Vagina (tissue), 2 donors: Measurements from ENCODE around the gene ZBTB2. TPM values are rescaled to one million over a fixed set of nuclear protein-coding genes. Genes with fewer than 3 reads are reported as not detected.

Experiments used
- DNase-seq, 2 donors: peaks; one replicate each; pipeline ENCODE4 v3.0.0-alpha.2; 2017; ENCODE audit errors: extremely low spot score in 2 of 2
- H3K27ac ChIP-seq: fragments of 200-600 bp; sonication (generic); one replicate; pipeline ENCODE4 v1.5.1; 2019
- H3K27me3 ChIP-seq: fragments of 200-600 bp; sonication (generic); one replicate; pipeline ENCODE4 v1.5.1; 2019
- H3K36me3 ChIP-seq, 2 donors: fragments of 200-600 bp; sonication (generic); one replicate each; pipeline ENCODE4 v1.5.1; 2017 to 2019
- H3K4me1 ChIP-seq: fragments of 200-600 bp; sonication (generic); one replicate; pipeline ENCODE4 v1.5.1; 2019
- H3K4me3 ChIP-seq, 2 donors: fragments of 200-600 bp; sonication (generic); 1 replicate in 1 of 2; 2 replicates in 1 of 2; pipeline ENCODE4 v1.5.1; 2016 to 2019
- H3K9me3 ChIP-seq: fragments of 200-600 bp; sonication (generic); one replicate; pipeline ENCODE4 v1.5.1; 2019
- POLR2A ChIP-seq, 2 donors: fragments of 450-650 bp; IDR thresholded peaks; one replicate each; pipeline ENCODE4 v1.6.1; 2017; ENCODE audit warnings: antibody characterized with exemption in 2 of 2, mild to moderate bottlenecking in 2 of 2, moderate library complexity in 2 of 2
- POLR2AphosphoS5 ChIP-seq, 2 donors: sonication (generic); formaldehyde crosslinking; IDR thresholded peaks; one replicate each; pipeline ENCODE4 v1.9.0; 2017; ENCODE audit warnings: antibody characterized with exemption in 2 of 2, mild to moderate bottlenecking in 2 of 2, low read depth in 1 of 2; ENCODE audit not compliant: insufficient read depth in 1 of 2
- intact Hi-C: fragments of 100-400 bp; cut with DNase I; formaldehyde crosslinking; loops from one replicate; pipeline ENCODE4 v1.15.1; 2023
- total RNA-seq: library from RNA; depleted of rRNA; stranded (reverse); fragments of >200 nt; gene quantifications from one replicate; pipeline ENCODE4 v1.2.3, GENCODE V29; 2016
- TF ChIP-seq, protein P1 (sequence below), 3 experiments: fragments of 450-650 bp in 2 of 3; fragments of 200-600 bp in 1 of 3; sonication (generic) in 1 of 3; IDR thresholded peaks; one replicate each; pipeline ENCODE4 v1.5.1; 2017 to 2019; ENCODE audit warnings: antibody characterized with exemption in 3 of 3, mild to moderate bottlenecking in 2 of 3, moderate library complexity in 2 of 3

Gene ZBTB2
- total RNA-seq, 1 donor from 2014 or later, result 15.0 TPM

DNA sequence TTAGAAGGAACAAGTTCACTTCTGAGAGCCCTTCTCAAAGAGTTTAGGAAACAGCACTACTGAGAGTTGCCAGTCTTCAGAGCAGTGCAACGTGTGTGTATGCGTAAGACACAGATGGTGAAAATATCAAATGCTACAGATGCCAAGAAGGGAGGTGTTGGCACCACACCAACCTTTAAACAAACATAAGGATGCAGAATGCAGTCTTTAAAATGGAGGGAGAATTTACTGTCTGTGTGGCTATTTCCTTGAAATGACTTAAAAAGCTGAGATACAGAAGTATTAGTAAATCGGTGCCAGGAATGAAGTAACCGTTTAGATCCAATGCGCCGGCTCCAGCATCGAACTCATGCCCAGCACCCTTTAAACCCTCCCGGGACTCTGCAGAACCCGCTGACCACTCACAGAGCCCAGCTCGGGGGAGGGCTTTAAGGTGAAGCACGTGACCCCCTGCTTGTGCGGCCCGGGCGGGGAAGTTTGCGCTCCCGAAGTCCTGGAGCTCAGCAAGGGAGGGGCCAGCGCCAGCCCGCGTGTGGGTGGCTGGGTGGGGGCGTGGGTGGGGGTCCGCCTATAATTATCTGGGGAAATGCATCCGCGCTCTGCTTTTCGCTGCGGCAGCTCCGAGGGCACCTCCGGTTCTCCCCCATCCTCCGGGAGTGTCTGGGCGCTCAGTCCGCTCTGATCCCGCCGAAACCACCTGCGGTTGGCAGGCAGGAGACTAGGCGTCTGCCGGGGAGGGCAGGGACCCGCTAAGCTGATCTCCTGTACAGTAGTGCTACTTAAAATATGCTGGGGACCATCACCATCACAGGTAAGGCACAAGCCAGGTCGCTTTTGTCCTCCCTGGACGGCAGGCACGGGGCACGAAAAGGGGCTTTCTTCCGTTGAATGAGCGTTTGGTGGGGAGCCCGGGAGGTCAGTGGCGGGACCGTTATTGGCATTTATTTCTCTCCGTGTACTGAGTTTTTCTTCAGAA lies 66.0 kb downstream of the ZBTB2 start:
- TF ChIP-seq POLR2A (IDR thresholded peaks at IDR 0.05) (no peak), POLR2AphosphoS5 (IDR thresholded peaks at IDR 0.05; ENCODE audit: insufficient read depth in 1 of 2, low read depth in 1 of 2) (peak in 1 of 2 donors; percentile 51)
- TF ChIP-seq, protein P1, sequence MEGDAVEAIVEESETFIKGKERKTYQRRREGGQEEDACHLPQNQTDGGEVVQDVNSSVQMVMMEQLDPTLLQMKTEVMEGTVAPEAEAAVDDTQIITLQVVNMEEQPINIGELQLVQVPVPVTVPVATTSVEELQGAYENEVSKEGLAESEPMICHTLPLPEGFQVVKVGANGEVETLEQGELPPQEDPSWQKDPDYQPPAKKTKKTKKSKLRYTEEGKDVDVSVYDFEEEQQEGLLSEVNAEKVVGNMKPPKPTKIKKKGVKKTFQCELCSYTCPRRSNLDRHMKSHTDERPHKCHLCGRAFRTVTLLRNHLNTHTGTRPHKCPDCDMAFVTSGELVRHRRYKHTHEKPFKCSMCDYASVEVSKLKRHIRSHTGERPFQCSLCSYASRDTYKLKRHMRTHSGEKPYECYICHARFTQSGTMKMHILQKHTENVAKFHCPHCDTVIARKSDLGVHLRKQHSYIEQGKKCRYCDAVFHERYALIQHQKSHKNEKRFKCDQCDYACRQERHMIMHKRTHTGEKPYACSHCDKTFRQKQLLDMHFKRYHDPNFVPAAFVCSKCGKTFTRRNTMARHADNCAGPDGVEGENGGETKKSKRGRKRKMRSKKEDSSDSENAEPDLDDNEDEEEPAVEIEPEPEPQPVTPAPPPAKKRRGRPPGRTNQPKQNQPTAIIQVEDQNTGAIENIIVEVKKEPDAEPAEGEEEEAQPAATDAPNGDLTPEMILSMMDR (IDR thresholded peaks at IDR 0.05), result no peak
- peaks cover 20% of the 10 kb centered on the region for H3K4me1 ChIP-seq
- H3K4me3 ChIP-seq, result peak overlapping the region; percentile 47 to 64
- H3K27ac ChIP-seq, result peak overlapping the region; percentile 64
- no peak for DNase-seq
- intact Hi-C loops, result loop anchor here (5.0 kb wide), 1 partner anchor 83 kb away; no protein-coding TSS in a partner anchor
- no peaks in the 10 kb centered on the region for H3K9me3 ChIP-seq
- H3K27me3 ChIP-seq, result no peaks in the 10 kb centered on the region
- H3K36me3 ChIP-seq, result no peaks in the 10 kb centered on the region

DNA sequence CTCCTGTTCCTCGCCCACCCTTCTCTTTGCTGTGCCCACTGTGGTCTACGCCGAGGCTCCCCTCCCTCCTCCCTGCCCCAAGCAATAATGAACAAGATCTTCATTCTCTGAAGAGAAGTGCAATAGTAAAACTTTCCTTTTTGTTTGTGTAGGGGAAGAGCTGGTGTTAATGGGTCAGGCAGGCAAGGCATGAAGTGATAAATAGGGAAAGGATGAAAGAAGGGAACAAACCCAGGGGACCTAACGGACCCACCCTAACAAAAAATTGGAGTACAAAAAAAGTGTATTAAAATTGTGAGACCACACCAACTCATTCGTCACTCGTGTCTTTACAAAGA lies 66.9 kb downstream of the ZBTB2 start:
- no peaks in the 10 kb centered on the region for H3K36me3 ChIP-seq
- H3K4me3 ChIP-seq, result no peak overlapping the region
- no peak overlapping the region for H3K27ac ChIP-seq
- TF ChIP-seq POLR2AphosphoS5 (IDR thresholded peaks at IDR 0.05; ENCODE audit: insufficient read depth in 1 of 2, low read depth in 1 of 2) (no peak), POLR2A (IDR thresholded peaks at IDR 0.05) (no peak)
- TF ChIP-seq, protein P1 (IDR thresholded peaks at IDR 0.05), result no peak
- peaks cover 20% of the 10 kb centered on the region for H3K4me1 ChIP-seq
- no peaks in the 10 kb centered on the region for H3K9me3 ChIP-seq
- intact Hi-C loops, result loop anchor here (5.0 kb wide), 1 partner anchor 307 kb away; no protein-coding TSS in a partner anchor
- no peak for DNase-seq
- no peaks in the 10 kb centered on the region for H3K27me3 ChIP-seq

DNA sequence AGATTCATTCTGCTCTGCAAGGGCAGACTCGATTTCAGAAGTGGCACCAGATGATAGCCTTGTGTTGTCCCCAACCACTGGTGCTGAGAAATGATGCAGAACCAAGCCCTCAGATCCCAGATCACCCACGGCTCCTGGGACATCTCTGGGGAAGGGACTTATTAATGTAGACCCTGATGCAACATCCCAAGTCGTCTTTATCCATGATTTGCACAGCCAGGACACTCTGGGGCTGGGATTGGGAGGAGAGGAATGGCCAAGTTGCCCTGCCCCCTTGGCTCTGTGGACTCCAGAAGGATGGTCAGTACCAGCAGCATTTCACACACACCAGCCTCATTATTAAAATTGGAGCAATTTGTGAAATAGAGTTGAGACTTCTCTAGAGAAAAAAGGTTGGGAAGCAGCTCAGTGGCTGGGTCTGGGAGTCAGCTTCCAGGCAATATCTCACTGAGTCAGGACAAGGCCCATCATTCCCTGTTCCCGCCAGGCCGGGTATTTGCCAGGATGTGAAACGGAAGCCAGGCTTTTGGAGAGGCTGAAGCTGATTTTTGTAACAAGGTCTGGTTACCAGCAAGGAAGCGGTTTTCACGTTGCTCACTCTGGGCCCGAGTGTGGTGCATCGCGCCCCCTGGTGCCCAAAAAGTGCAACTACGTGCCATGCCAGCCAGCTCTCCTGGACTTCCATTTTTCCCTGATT lies 67.4 kb downstream of the ZBTB2 start:
- H3K27me3 ChIP-seq, result no peaks in the 10 kb centered on the region
- TF ChIP-seq POLR2A (IDR thresholded peaks at IDR 0.05), result no peak
- TF ChIP-seq, protein P1 (IDR thresholded peaks at IDR 0.05), result peak; percentile 89 to 98 (median 93)
- TF ChIP-seq POLR2AphosphoS5 (IDR thresholded peaks at IDR 0.05; ENCODE audit: insufficient read depth in 1 of 2, low read depth in 1 of 2), result peak in 1 of 2 donors; percentile 72
- no peaks in the 10 kb centered on the region for H3K9me3 ChIP-seq
- peak overlapping the region; percentile 42 for H3K27ac ChIP-seq
- intact Hi-C loops, result loop anchor here (5.0 kb wide), 1 partner anchor 307 kb away; no protein-coding TSS in a partner anchor
- H3K36me3 ChIP-seq, result no peaks in the 10 kb centered on the region
- H3K4me3 ChIP-seq, result no peak overlapping the region
- peak in 1 of 2 donors; percentile 97 for DNase-seq
- peaks cover 20% of the 10 kb centered on the region for H3K4me1 ChIP-seq

DNA sequence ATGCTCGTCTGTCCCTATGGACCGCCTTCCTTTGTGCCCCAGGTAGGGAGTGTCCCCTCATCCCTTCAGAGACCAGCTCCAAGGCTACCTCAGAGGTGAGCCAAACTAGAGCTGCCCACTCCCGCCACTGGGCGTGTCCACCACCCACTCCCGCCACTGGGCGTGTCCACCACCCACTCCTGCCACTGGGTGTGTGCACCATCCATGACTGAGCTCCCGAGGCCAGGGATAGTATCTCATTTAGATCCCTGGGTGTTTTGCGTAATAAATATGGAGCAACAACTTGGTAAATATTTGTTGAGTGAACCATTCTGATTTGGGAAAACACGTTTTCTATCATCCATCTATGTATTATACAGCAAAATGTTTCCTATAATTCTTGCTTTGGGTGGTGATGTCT lies 68.8 kb downstream of the ZBTB2 start:
- peaks cover 20% of the 10 kb centered on the region for H3K4me1 ChIP-seq
- H3K27me3 ChIP-seq, result no peaks in the 10 kb centered on the region
- H3K4me3 ChIP-seq, result no peak overlapping the region
- no peaks in the 10 kb centered on the region for H3K36me3 ChIP-seq
- intact Hi-C loops, result loop anchor here (5.0 kb wide), 1 partner anchor 305 kb away; no protein-coding TSS in a partner anchor
- no peak for DNase-seq
- H3K9me3 ChIP-seq, result no peaks in the 10 kb centered on the region
- H3K27ac ChIP-seq, result no peak overlapping the region
- no peak for TF ChIP-seq POLR2A (IDR thresholded peaks at IDR 0.05)

DNA sequence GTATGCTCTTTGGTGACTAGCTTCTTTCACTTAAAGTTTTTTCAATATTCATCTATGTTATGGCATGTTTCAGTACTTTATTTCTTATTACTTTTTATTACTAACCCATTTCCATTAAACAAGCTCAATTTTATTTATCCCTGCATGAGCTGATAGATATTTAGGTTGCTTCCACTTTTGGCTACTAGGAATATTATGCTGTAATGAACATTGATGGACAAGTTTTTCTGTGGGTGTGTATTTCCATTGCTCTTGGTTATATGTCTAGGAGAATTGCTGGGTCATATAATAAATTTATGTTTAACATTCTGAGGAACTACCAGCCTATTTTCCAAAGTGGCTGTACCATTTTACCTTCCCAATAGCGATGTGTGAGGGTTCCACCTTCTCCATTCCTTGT lies 69.9 kb downstream of the ZBTB2 start:
- Histone ChIP-seq H3K4me3 (no peak overlapping the region), H3K27ac (no peak overlapping the region), H3K9me3 (no peaks in the 10 kb centered on the region), H3K27me3 (no peaks in the 10 kb centered on the region), H3K4me1 (peaks cover 20% of the 10 kb centered on the region), H3K36me3 (no peaks in the 10 kb centered on the region)
- no peak for TF ChIP-seq POLR2A (IDR thresholded peaks at IDR 0.05)
- TF ChIP-seq, protein P1 (IDR thresholded peaks at IDR 0.05), result no peak
- no peak for TF ChIP-seq POLR2AphosphoS5 (IDR thresholded peaks at IDR 0.05; ENCODE audit: insufficient read depth in 1 of 2, low read depth in 1 of 2)
- intact Hi-C loops, result loop anchor here (5.0 kb wide), 1 partner anchor 304 kb away; no protein-coding TSS in a partner anchor
- DNase-seq, result no peak
